Mesenchymal stem cell (in vitro differentiated cells and primary cell): ENCODE results near the gene GPATCH2.

Source experiments
- DNase-seq: peaks from one replicate; pipeline ENCODE4 v3.0.0-alpha.2; 2013
- H2AFZ ChIP-seq: one replicate; pipeline ENCODE4 v1.6.1; 2013; ENCODE audit warnings: low read depth, mild to moderate bottlenecking, control low read depth, inconsistent platforms, low read length, moderate library complexity
- H2AK5ac ChIP-seq: 2 replicates; pipeline ENCODE4 v1.6.1; 2013; ENCODE audit warnings: low read length, moderate library complexity, mild to moderate bottlenecking, inconsistent platforms; ENCODE audit not compliant: severe bottlenecking
- H2BK120ac ChIP-seq: one replicate; pipeline ENCODE4 v1.6.1; 2013; ENCODE audit warnings: low read depth, mild to moderate bottlenecking, inconsistent platforms, low read length, moderate library complexity
- H2BK12ac ChIP-seq, 2 experiments: one replicate each; pipeline ENCODE4 v1.6.1; 2013; ENCODE audit warnings: inconsistent platforms in 2 of 2, low read length in 2 of 2, mild to moderate bottlenecking in 2 of 2, moderate library complexity in 2 of 2, control low read depth in 1 of 2
- H2BK15ac ChIP-seq: one replicate; pipeline ENCODE4 v1.6.1; 2013; ENCODE audit warnings: mild to moderate bottlenecking, low read depth, inconsistent platforms; ENCODE audit not compliant: poor library complexity, severe bottlenecking
- H2BK5ac ChIP-seq: 2 replicates; pipeline ENCODE4 v1.6.1; 2013; ENCODE audit warnings: low read depth, mild to moderate bottlenecking, low read length, control low read depth, inconsistent platforms; ENCODE audit not compliant: poor library complexity, severe bottlenecking
- H3K14ac ChIP-seq, 2 experiments: one replicate each; pipeline ENCODE4 v1.6.1; 2013; ENCODE audit warnings: inconsistent platforms in 2 of 2, low read length in 2 of 2, control low read depth in 1 of 2, mild to moderate bottlenecking in 1 of 2, moderate library complexity in 1 of 2
- H3K18ac ChIP-seq, 2 experiments: one replicate each; pipeline ENCODE4 v1.6.1; 2013; ENCODE audit warnings: inconsistent platforms in 2 of 2, low read length in 2 of 2, control low read depth in 1 of 2, low read depth in 1 of 2, mild to moderate bottlenecking in 1 of 2
- H3K23ac ChIP-seq, 2 experiments: one replicate each; pipeline ENCODE4 v1.6.1; 2013; ENCODE audit warnings: inconsistent platforms in 2 of 2, low read length in 2 of 2, mild to moderate bottlenecking in 2 of 2, moderate library complexity in 2 of 2, control low read depth in 1 of 2
- H3K27ac ChIP-seq: 2 replicates; pipeline ENCODE4 v1.5.1; 2013; ENCODE audit warnings: mild to moderate bottlenecking, moderate library complexity, low read length, control low read depth, inconsistent platforms; ENCODE audit not compliant: poor library complexity, severe bottlenecking
- H3K27me3 ChIP-seq, 2 experiments: 2 replicates each; pipeline versions ENCODE4 v1.6.1 to v1.7.0; 2013; ENCODE audit warnings: low read length in 2 of 2, mild to moderate bottlenecking in 2 of 2, moderate library complexity in 2 of 2, control low read depth in 1 of 2, inconsistent platforms in 1 of 2; ENCODE audit not compliant: control insufficient read depth in 1 of 2, insufficient read depth in 1 of 2
- H3K36me3 ChIP-seq, 2 experiments: 2 replicates each; pipeline versions ENCODE4 v1.6.1 to v1.7.0; 2013; ENCODE audit warnings: low read length in 2 of 2, control low read depth in 1 of 2, inconsistent platforms in 1 of 2, low read depth in 1 of 2, mild to moderate bottlenecking in 1 of 2; ENCODE audit not compliant: insufficient read depth in 2 of 2, control insufficient read depth in 1 of 2
- H3K4ac ChIP-seq, 2 experiments: one replicate each; pipeline ENCODE4 v1.6.1; 2013; ENCODE audit warnings: inconsistent platforms in 2 of 2, low read length in 2 of 2, mild to moderate bottlenecking in 2 of 2, moderate library complexity in 2 of 2, control low read depth in 1 of 2, low read depth in 1 of 2
- H3K4me1 ChIP-seq: 2 replicates; pipeline ENCODE4 v1.6.1; 2013; ENCODE audit warnings: low read depth, low read length, control low read depth; ENCODE audit not compliant: control insufficient read depth, insufficient read depth
- H3K4me2 ChIP-seq: 2 replicates; pipeline ENCODE4 v1.6.1; 2013; ENCODE audit warnings: low read length, mild to moderate bottlenecking, inconsistent platforms; ENCODE audit not compliant: poor library complexity, severe bottlenecking
- H3K4me3 ChIP-seq, 2 experiments: 2 replicates each; pipeline versions ENCODE4 v1.5.1 to v1.7.0; 2013; ENCODE audit warnings: low read length in 2 of 2, mild to moderate bottlenecking in 2 of 2, control low read depth in 1 of 2, low read depth in 1 of 2; ENCODE audit not compliant: insufficient read depth in 1 of 2
- H3K79me1 ChIP-seq: replicated peaks from 2 replicates; pipeline ENCODE4 v1.6.1; 2013; ENCODE audit warnings: mild to moderate bottlenecking, control low read depth, low read length, inconsistent platforms; ENCODE audit not compliant: poor library complexity, severe bottlenecking
- H3K9ac ChIP-seq: 2 replicates; pipeline ENCODE4 v1.7.0; 2013; ENCODE audit warnings: mild to moderate bottlenecking, low read length, moderate library complexity
- H3K9me3 ChIP-seq: 2 replicates; pipeline ENCODE4 v1.7.0; 2013; ENCODE audit warnings: mild to moderate bottlenecking, low read length; ENCODE audit not compliant: control insufficient read depth
- H4K8ac ChIP-seq: one replicate; pipeline ENCODE4 v1.6.1; 2013; ENCODE audit warnings: inconsistent platforms, mild to moderate bottlenecking, low read length, moderate library complexity
- H4K91ac ChIP-seq: one replicate; pipeline ENCODE4 v1.6.1; 2013; ENCODE audit warnings: mild to moderate bottlenecking, low read length, inconsistent platforms
- whole genome bisulfite sequencing: methylation state at CpG from one replicate; pipeline ENCODE4 v1.1.7; 2013; ENCODE audit warnings: mixed read lengths; 5-methylcytosine and 5-hydroxymethylcytosine counted together

The GPATCH2 gene

GRCh38 chr1:217431395-217431794, 199.5 kb downstream of the GPATCH2 start:
- Histone ChIP-seq H2BK120ac (no peak overlapping the region), H3K27me3 (no peaks in the 10 kb centered on the region), H2BK15ac (no peak overlapping the region), H3K4me2 (no peak overlapping the region), H3K4ac (no peak overlapping the region), H3K14ac (no peak overlapping the region), H2BK12ac (no peak overlapping the region), H4K8ac (no peak overlapping the region), H3K4me1 (no peaks in the 10 kb centered on the region), H3K27ac (no peak overlapping the region), H3K79me1 (no peaks in the 10 kb centered on the region), H2AFZ (no peak overlapping the region), H3K9ac (no peak overlapping the region), H3K18ac (no peak overlapping the region), H3K23ac (no peak overlapping the region), H2AK5ac (no peak overlapping the region), H4K91ac (no peak overlapping the region), H2BK5ac (no peak overlapping the region), H3K4me3 (no peak overlapping the region), H3K9me3 (no peaks in the 10 kb centered on the region), H3K36me3 (peaks cover 0 to 18% of the 10 kb centered on the region in 2 experiments)
- WGBS = 63% methylated on average over 1 of the region's 2 CpGs
- DNase-seq = no peak

GRCh38 chr1:217425422-217425821, 205.5 kb downstream of the GPATCH2 start:
- Histone ChIP-seq H3K27ac (no peak overlapping the region), H3K27me3 (no peaks in the 10 kb centered on the region), H3K4me2 (no peak overlapping the region), H4K91ac (no peak overlapping the region), H3K4me3 (no peak overlapping the region), H3K23ac (no peak overlapping the region), H3K36me3 (peaks cover 0 to 5% of the 10 kb centered on the region in 2 experiments), H3K9ac (no peak overlapping the region), H2AK5ac (no peak overlapping the region), H3K79me1 (no peaks in the 10 kb centered on the region), H2BK12ac (no peak overlapping the region), H2BK120ac (no peak overlapping the region), H3K14ac (no peak overlapping the region), H3K4me1 (no peaks in the 10 kb centered on the region), H2AFZ (no peak overlapping the region), H3K4ac (no peak overlapping the region), H3K18ac (no peak overlapping the region), H3K9me3 (no peaks in the 10 kb centered on the region), H2BK5ac (no peak overlapping the region), H4K8ac (no peak overlapping the region), H2BK15ac (no peak overlapping the region)
- no peak for DNase-seq
- WGBS = 91% methylated on average over 5 of the region's 5 CpGs

GRCh38 chr1:217419194-217419551, 211.7 kb downstream of the GPATCH2 start:
- Histone ChIP-seq H2BK5ac (no peak overlapping the region), H3K79me1 (no peaks in the 10 kb centered on the region), H3K4me3 (no peak overlapping the region), H2AFZ (no peak overlapping the region), H4K91ac (no peak overlapping the region), H3K18ac (no peak overlapping the region), H4K8ac (no peak overlapping the region), H3K36me3 (no peaks in the 10 kb centered on the region), H2AK5ac (no peak overlapping the region), H2BK120ac (no peak overlapping the region), H3K4ac (no peak overlapping the region), H2BK15ac (no peak overlapping the region), H3K4me2 (no peak overlapping the region), H3K4me1 (no peaks in the 10 kb centered on the region), H2BK12ac (no peak overlapping the region), H3K9me3 (no peaks in the 10 kb centered on the region), H3K27ac (no peak overlapping the region), H3K23ac (no peak overlapping the region), H3K9ac (no peak overlapping the region), H3K27me3 (no peaks in the 10 kb centered on the region), H3K14ac (no peak overlapping the region)
- DNase-seq = no peak
- WGBS = no CpG with 5 or more reads among the region's 2 CpGs

- Histone ChIP-seq H3K14ac (no peak overlapping the region), H4K8ac (no peak overlapping the region), H3K23ac (no peak overlapping the region), H3K4me2 (no peak overlapping the region), H3K4me3 (no peak overlapping the region), H3K9me3 (no peaks in the 10 kb centered on the region), H3K27me3 (no peaks in the 10 kb centered on the region), H2BK12ac (no peak overlapping the region), H4K91ac (no peak overlapping the region), H3K18ac (no peak overlapping the region), H3K79me1 (no peaks in the 10 kb centered on the region), H2AFZ (no peak overlapping the region), H2AK5ac (no peak overlapping the region), H3K36me3 (no peaks in the 10 kb centered on the region), H3K9ac (no peak overlapping the region), H2BK120ac (no peak overlapping the region), H3K4ac (no peak overlapping the region), H3K27ac (no peak overlapping the region), H2BK5ac (no peak overlapping the region), H2BK15ac (no peak overlapping the region), H3K4me1 (no peaks in the 10 kb centered on the region)
- WGBS = 94% methylated on average over 14 of the region's 14 CpGs
- no peak for DNase-seq
Measured at GRCh38 chr1:217418269-217419193, 212.4 kb downstream of the GPATCH2 start.
